HepG2 (cell line): ENCODE data around the gene RAC2. TPM values are rescaled to one million over a fixed set of nuclear protein-coding genes. Genes with fewer than 3 reads are reported as not detected.

Source experiments
- CHD4 ChIP-seq: fragments of 200-600 bp; sonication (generic); IDR thresholded peaks from 2 replicates; pipeline ENCODE4 v1.7.0; 2017; ENCODE audit warnings: mild to moderate bottlenecking, low read length, borderline replicate concordance
- EP300 ChIP-seq, 3 experiments: sonication (generic) in 1 of 3; formaldehyde crosslinking in 1 of 3; IDR thresholded peaks; 2 replicates each; pipeline versions ENCODE4 v1.5.1 to v1.6.1; 2011 to 2020; ENCODE audit warnings: low read depth in 2 of 3, low read length in 2 of 3, borderline replicate concordance in 1 of 3, improper control_type of control experiment in 1 of 3, mild to moderate bottlenecking in 1 of 3, missing genetic modification reagents in 1 of 3, moderate library complexity in 1 of 3
- HOXA9 ChIP-seq: sonication (generic); formaldehyde crosslinking; IDR thresholded peaks from 2 replicates; pipeline ENCODE4 v1.8.1; 2022; ENCODE audit warnings: missing genetic modification reagents, mild to moderate bottlenecking, moderate library complexity, borderline replicate concordance
- KDM1A ChIP-seq: IDR thresholded peaks from 2 replicates; pipeline ENCODE4 v1.6.1; 2016; ENCODE audit warnings: missing compliant biosample characterization
- KDM6A ChIP-seq: IDR thresholded peaks from 2 replicates; pipeline ENCODE4 v1.6.1; 2016; ENCODE audit warnings: low read depth
- MED13 ChIP-seq: sonication (generic); formaldehyde crosslinking; IDR thresholded peaks from 2 replicates; pipeline ENCODE4 v1.5.0; 2020; ENCODE audit warnings: missing genetic modification reagents
- RORA ChIP-seq: sonication (generic); formaldehyde crosslinking; IDR thresholded peaks from 2 replicates; pipeline ENCODE4 v1.5.0; 2020; ENCODE audit warnings: mild to moderate bottlenecking, missing genetic modification reagents, moderate library complexity
- TSC22D2 ChIP-seq: sonication (generic); formaldehyde crosslinking; IDR thresholded peaks from 2 replicates; pipeline ENCODE4 v1.5.1; 2020; ENCODE audit warnings: missing genetic modification reagents, mild to moderate bottlenecking, borderline replicate concordance
- ZEB1 ChIP-seq: IDR thresholded peaks from 2 replicates; pipeline ENCODE4 v1.6.1; 2012; ENCODE audit warnings: mild to moderate bottlenecking, low read depth, inconsistent platforms; ENCODE audit not compliant: insufficient replicate concordance
- ZFP90 ChIP-seq: sonication (generic); formaldehyde crosslinking; IDR thresholded peaks from 2 replicates; pipeline ENCODE4 v1.8.0; 2022; ENCODE audit warnings: missing genetic modification reagents, mild to moderate bottlenecking, inconsistent platforms, borderline replicate concordance
- ZFX ChIP-seq: sonication (generic); formaldehyde crosslinking; IDR thresholded peaks from 2 replicates; pipeline ENCODE4 v1.4.0; 2020; ENCODE audit warnings: mild to moderate bottlenecking, low read depth, missing genetic modification reagents, moderate library complexity
- ZMAT3 ChIP-seq: sonication (generic); formaldehyde crosslinking; conservative IDR thresholded peaks from 2 replicates; pipeline ENCODE4 v1.7.0; 2021; ENCODE audit warnings: missing genetic modification reagents
- ZNF441 ChIP-seq: sonication (generic); formaldehyde crosslinking; IDR thresholded peaks from 2 replicates; pipeline ENCODE4 v1.7.0; 2021; ENCODE audit warnings: missing genetic modification reagents, borderline replicate concordance
- ZNF564 ChIP-seq: sonication (generic); formaldehyde crosslinking; IDR thresholded peaks from 2 replicates; pipeline ENCODE4 v1.8.1; 2023; ENCODE audit warnings: mild to moderate bottlenecking, missing genetic modification reagents
- ZNF580 ChIP-seq: IDR thresholded peaks from 2 replicates; pipeline ENCODE4 v1.6.1; 2016; ENCODE audit warnings: low read depth, borderline replicate concordance
- ZNF629 ChIP-seq: sonication (generic); formaldehyde crosslinking; conservative IDR thresholded peaks from 2 replicates; pipeline ENCODE4 v1.5.0; 2020; ENCODE audit warnings: missing genetic modification reagents
- polyA plus RNA-seq, 8 experiments: library from polyadenylated mRNA; depleted of rRNA in 3 of 8; stranded (reverse) in 7 of 8; unstranded in 1 of 8; fragments of >200 nt; fragmentation: Illumina TruSeq in 4 of 8; extraction: Trizol in 4 of 8; gene quantifications; 2 replicates each; pipeline versions ENCODE4 v1.2.1 to v1.2.3, GENCODE V29; 2011 to 2016; ENCODE audit warnings: low read depth in 4 of 8, missing spikeins in 1 of 8, mixed read lengths in 1 of 8; ENCODE audit not compliant: insufficient read depth in 1 of 8
- total RNA-seq, 5 experiments: library from RNA; depleted of rRNA; stranded (reverse); fragments of >200 nt; fragmentation: Illumina TruSeq; extraction: Trizol; gene quantifications; 2 replicates each; pipeline ENCODE4 v1.2.3, GENCODE V29; 2016; ENCODE audit warnings: low read depth in 1 of 5
- TF ChIP-seq, protein P1 (sequence below): sonication (generic); formaldehyde crosslinking; IDR thresholded peaks from 2 replicates; pipeline ENCODE4 v1.4.0; 2020; ENCODE audit warnings: missing genetic modification reagents
- TF ChIP-seq, protein P2 (sequence below): sonication (generic); formaldehyde crosslinking; IDR thresholded peaks from 2 replicates; pipeline ENCODE4 v1.5.1; 2020; ENCODE audit warnings: missing genetic modification reagents, mild to moderate bottlenecking, borderline replicate concordance
- TF ChIP-seq, protein P3 (sequence below): sonication (generic); formaldehyde crosslinking; IDR thresholded peaks from 2 replicates; pipeline ENCODE4 v1.5.0; 2020; ENCODE audit warnings: mild to moderate bottlenecking, missing genetic modification reagents, borderline replicate concordance
- TF ChIP-seq, protein P4 (sequence below): sonication (generic); formaldehyde crosslinking; IDR thresholded peaks from 2 replicates; pipeline ENCODE4 v1.5.0; 2020; ENCODE audit warnings: mild to moderate bottlenecking, missing genetic modification reagents

The RAC2 gene
- total and polyA plus RNA-seq, 2 of the 13 experiments (the other 11 are each of a cell fraction or from before 2014, with no cell fraction given): 0.73 TPM; not detected in 1

DNA sequence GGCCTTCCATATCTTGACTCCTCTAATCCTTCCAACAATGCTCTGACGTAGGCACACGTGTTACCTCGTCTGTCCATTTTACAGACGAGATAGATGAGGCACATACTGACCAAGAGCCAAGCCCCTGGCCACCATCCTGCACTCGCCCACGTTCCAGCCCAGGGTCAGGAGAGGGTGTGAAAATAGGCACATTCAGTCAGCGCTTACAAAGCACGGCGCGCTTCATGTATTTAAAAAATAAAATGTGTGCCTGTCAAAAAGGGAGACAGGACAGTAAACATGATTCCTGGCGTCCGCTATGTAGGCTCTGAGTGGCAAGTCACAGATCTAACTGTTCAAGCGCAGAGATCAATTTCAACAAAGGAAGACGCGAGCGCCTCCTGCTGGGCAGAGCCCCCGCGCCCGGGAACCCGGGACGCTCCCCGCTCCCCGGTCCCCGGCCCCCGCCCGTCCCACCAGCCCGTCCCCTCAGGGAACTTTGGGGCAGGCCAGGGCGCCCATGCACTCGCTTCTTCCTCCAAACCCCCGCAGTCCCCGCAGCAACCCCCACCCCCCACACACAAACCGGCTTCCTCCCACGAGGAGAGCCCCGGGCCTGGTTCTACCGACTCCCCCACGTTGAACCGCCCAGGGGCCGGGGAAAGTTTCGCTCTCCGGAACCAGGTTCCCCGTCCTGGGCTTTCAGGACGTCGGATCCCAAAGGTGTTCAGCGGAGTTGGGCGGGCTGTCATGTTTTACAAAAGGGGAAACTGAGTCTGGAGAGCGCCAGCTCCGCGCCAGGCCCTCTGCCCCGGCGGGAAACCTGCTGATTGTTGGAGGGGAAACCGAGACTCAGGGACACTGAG is 45.6 kb downstream of the RAC2 start (continued):
- TF ChIP-seq ZNF441 (CRISPR knock-in tag): 0 out of 2 replicates have a peak, but pooled peaks have one; percentile 22
- no peak for TF ChIP-seq HOXA9
- no peak for TF ChIP-seq ZNF580 (CRISPR knock-in tag)
- TF ChIP-seq, protein P1, sequence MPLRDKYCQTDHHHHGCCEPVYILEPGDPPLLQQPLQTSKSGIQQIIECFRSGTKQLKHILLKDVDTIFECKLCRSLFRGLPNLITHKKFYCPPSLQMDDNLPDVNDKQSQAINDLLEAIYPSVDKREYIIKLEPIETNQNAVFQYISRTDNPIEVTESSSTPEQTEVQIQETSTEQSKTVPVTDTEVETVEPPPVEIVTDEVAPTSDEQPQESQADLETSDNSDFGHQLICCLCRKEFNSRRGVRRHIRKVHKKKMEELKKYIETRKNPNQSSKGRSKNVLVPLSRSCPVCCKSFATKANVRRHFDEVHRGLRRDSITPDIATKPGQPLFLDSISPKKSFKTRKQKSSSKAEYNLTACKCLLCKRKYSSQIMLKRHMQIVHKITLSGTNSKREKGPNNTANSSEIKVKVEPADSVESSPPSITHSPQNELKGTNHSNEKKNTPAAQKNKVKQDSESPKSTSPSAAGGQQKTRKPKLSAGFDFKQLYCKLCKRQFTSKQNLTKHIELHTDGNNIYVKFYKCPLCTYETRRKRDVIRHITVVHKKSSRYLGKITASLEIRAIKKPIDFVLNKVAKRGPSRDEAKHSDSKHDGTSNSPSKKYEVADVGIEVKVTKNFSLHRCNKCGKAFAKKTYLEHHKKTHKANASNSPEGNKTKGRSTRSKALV (CRISPR knock-in tag): no peak
- TF ChIP-seq TSC22D2: peak; percentile 20; the same call in 1 of the 2 replicates
- peak; percentile 93 for TF ChIP-seq CHD4
- TF ChIP-seq ZNF564 (CRISPR knock-in tag): no peak
- TF ChIP-seq ZMAT3 (CRISPR knock-in tag): no peak
- no peak for TF ChIP-seq RORA (CRISPR knock-in tag)
- TF ChIP-seq, protein P2, sequence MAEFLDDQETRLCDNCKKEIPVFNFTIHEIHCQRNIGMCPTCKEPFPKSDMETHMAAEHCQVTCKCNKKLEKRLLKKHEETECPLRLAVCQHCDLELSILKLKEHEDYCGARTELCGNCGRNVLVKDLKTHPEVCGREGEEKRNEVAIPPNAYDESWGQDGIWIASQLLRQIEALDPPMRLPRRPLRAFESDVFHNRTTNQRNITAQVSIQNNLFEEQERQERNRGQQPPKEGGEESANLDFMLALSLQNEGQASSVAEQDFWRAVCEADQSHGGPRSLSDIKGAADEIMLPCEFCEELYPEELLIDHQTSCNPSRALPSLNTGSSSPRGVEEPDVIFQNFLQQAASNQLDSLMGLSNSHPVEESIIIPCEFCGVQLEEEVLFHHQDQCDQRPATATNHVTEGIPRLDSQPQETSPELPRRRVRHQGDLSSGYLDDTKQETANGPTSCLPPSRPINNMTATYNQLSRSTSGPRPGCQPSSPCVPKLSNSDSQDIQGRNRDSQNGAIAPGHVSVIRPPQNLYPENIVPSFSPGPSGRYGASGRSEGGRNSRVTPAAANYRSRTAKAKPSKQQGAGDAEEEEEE (CRISPR knock-in tag): no peak
- TF ChIP-seq, protein P3, sequence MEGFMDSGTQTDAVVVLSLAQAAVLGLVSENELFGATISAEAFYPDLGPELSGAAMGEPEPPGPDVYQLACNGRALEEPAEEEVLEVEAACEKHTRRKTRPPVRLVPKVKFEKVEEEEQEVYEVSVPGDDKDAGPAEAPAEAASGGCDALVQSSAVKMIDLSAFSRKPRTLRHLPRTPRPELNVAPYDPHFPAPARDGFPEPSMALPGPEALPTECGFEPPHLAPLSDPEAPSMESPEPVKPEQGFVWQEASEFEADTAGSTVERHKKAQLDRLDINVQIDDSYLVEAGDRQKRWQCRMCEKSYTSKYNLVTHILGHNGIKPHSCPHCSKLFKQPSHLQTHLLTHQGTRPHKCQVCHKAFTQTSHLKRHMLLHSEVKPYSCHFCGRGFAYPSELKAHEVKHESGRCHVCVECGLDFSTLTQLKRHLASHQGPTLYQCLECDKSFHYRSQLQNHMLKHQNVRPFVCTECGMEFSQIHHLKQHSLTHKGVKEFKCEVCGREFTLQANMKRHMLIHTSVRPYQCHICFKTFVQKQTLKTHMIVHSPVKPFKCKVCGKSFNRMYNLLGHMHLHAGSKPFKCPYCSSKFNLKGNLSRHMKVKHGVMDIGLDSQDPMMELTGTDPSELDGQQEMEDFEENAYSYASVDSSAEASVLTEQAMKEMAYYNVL (CRISPR knock-in tag): 0 out of 2 replicates have a peak, but pooled peaks have one; percentile 10
- no peak for TF ChIP-seq KDM6A (CRISPR knock-in tag)
- TF ChIP-seq EP300 (IDR thresholded peaks at IDR 0.05; ENCODE audit: low read depth in 2 of 2, low read length in 2 of 2): peak in 1 of 2 experiments; percentile 4; a peak in 1 of 4 replicates
- TF ChIP-seq EP300 (CRISPR knock-in tag; IDR thresholded peaks at IDR 0.05; ENCODE audit: borderline replicate concordance): no peak; the same call in 1 of the 2 replicates
- TF ChIP-seq ZFP90: no peak
- TF ChIP-seq MED13 (CRISPR knock-in tag): peak; percentile 27; the same call in 1 of the 2 replicates
- no peak for TF ChIP-seq ZEB1
- TF ChIP-seq, protein P4, sequence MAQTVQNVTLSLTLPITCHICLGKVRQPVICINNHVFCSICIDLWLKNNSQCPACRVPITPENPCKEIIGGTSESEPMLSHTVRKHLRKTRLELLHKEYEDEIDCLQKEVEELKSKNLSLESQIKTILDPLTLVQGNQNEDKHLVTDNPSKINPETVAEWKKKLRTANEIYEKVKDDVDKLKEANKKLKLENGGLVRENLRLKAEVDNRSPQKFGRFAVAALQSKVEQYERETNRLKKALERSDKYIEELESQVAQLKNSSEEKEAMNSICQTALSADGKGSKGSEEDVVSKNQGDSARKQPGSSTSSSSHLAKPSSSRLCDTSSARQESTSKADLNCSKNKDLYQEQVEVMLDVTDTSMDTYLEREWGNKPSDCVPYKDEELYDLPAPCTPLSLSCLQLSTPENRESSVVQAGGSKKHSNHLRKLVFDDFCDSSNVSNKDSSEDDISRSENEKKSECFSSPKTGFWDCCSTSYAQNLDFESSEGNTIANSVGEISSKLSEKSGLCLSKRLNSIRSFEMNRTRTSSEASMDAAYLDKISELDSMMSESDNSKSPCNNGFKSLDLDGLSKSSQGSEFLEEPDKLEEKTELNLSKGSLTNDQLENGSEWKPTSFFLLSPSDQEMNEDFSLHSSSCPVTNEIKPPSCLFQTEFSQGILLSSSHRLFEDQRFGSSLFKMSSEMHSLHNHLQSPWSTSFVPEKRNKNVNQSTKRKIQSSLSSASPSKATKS (CRISPR knock-in tag): no peak
- TF ChIP-seq ZFX: no peak
- peak; percentile 99 for TF ChIP-seq ZNF629
- TF ChIP-seq KDM1A: peak; percentile 97
